Neural progenitor cell (in vitro differentiated cells): Measurements from ENCODE around the gene MAST2.

Experiments
- CTCF ChIP-seq: fragments of 200-600 bp; sonication (generic); IDR thresholded peaks from 2 replicates; pipeline ENCODE4 v1.5.1; 2017; ENCODE audit warnings: antibody characterized with exemption, mild to moderate bottlenecking
- EZH2 ChIP-seq: fragments of 200-600 bp; sonication (generic); IDR thresholded peaks from 2 replicates; pipeline ENCODE4 v1.6.1; 2017; ENCODE audit warnings: antibody characterized with exemption, mild to moderate bottlenecking, moderate library complexity
- EZH2phosphoT487 ChIP-seq: fragments of 200-600 bp; sonication (generic); IDR thresholded peaks from 2 replicates; pipeline ENCODE4 v1.6.1; 2017; ENCODE audit warnings: antibody characterized with exemption

- TF ChIP-seq CTCF = no peak
- TF ChIP-seq EZH2 = no peak
- TF ChIP-seq EZH2phosphoT487 = no peak
Observed at GRCh38 chr1:46064708-46065107, 261.3 kb downstream of the MAST2 start.
